ENCODE results near the gene NBAS.

DNA sequence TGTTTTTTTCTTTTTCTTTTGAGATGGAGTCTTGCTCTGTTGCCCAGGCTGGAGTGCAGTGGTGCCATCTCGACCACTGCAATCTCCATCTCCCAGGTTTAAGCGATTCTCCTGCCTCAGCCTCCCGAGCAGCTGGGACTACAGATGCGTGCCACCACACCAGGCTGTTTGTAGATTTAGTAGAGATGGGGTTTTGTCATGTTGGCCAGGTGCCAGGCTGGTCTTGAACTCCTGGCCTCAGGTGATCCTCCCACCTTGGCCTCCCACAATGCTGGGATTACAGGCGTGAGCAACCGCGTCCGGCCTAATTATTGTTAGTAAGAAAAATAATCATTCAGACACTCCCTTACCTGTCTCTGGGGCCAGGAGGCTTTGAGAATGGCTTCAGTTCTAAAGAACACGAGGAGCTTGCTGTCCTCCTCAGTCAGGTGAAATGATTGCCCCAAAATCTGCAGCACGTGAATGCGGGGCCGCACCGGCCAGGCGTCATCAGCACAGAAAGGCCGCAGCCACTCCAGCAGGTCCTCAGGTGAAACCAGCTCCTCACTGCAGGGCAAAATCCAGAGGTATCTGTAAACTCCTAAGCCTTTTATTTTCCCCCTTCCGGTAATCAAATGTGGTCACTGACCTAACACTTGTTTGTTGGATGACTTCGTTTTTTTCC lies 342.6 kb downstream of the NBAS start:
- TF ChIP-seq HDAC1 (CRISPR knock-in tag; IDR thresholded peaks at IDR 0.05) (no peak), RFX1 (IDR thresholded peaks at IDR 0.05) (no peak), ZNF121 (CRISPR knock-in tag; IDR thresholded peaks at IDR 0.05) (no peak), ZSCAN25 (CRISPR knock-in tag; IDR thresholded peaks at IDR 0.05) (no peak), CENPX (CRISPR knock-in tag; IDR thresholded peaks at IDR 0.05) (no peak), TAF1 (CRISPR knock-in tag; IDR thresholded peaks at IDR 0.05) (no peak), BRF2 (CRISPR knock-in tag; IDR thresholded peaks at IDR 0.05) (no peak), NFE2L2 (IDR thresholded peaks at IDR 0.05; ENCODE audit: low read length) (no peak), JUNB (CRISPR knock-in tag; IDR thresholded peaks at IDR 0.05; ENCODE audit: borderline replicate concordance) (no peak), RAD21 (CRISPR knock-in tag; IDR thresholded peaks at IDR 0.05) (no peak), ZNF558 (CRISPR knock-in tag; IDR thresholded peaks at IDR 0.05; ENCODE audit: borderline replicate concordance) (no peak)
- TF ChIP-seq, protein P1, sequence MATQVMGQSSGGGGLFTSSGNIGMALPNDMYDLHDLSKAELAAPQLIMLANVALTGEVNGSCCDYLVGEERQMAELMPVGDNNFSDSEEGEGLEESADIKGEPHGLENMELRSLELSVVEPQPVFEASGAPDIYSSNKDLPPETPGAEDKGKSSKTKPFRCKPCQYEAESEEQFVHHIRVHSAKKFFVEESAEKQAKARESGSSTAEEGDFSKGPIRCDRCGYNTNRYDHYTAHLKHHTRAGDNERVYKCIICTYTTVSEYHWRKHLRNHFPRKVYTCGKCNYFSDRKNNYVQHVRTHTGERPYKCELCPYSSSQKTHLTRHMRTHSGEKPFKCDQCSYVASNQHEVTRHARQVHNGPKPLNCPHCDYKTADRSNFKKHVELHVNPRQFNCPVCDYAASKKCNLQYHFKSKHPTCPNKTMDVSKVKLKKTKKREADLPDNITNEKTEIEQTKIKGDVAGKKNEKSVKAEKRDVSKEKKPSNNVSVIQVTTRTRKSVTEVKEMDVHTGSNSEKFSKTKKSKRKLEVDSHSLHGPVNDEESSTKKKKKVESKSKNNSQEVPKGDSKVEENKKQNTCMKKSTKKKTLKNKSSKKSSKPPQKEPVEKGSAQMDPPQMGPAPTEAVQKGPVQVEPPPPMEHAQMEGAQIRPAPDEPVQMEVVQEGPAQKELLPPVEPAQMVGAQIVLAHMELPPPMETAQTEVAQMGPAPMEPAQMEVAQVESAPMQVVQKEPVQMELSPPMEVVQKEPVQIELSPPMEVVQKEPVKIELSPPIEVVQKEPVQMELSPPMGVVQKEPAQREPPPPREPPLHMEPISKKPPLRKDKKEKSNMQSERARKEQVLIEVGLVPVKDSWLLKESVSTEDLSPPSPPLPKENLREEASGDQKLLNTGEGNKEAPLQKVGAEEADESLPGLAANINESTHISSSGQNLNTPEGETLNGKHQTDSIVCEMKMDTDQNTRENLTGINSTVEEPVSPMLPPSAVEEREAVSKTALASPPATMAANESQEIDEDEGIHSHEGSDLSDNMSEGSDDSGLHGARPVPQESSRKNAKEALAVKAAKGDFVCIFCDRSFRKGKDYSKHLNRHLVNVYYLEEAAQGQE (IDR thresholded peaks at IDR 0.05; ENCODE audit: borderline replicate concordance in 1 of 2, low read depth in 1 of 2, low read length in 2 of 2): no peak

Measured in HepG2 (cell line).